ENCODE results near the gene MED13L.

DNA sequence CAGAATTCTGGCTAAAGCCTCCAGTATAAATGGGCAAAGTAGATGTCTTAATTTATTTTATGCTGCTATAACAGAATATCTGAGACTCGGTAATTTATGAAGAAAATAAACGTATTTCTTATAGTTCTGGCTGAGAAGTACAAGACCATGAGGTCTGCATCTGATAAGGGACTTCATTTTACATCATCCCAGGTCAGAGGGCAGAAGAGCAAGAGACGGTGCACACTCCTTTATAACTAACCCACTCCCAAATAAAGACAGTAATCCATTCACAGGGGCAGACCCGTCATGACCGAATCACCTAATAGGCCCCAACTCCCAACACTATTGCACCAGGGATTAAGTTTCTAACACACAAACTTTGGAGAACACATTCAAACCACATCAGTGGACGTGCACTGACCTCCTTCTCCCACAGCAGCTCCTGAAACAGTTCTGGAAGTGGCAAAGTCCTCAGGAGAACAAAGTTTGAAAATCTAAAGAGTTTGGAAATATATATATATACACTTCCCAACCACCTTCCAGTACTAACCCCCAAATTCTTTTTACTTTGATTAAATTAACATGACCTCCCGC is 116.5 kb downstream of the MED13L start:
- TF ChIP-seq CTCF (IDR thresholded peaks at IDR 0.05): no peak
- TF ChIP-seq POLR2AphosphoS5 (IDR thresholded peaks at IDR 0.05): no peak
- no peak for TF ChIP-seq POLR2A (IDR thresholded peaks at IDR 0.05)
